ENCODE measurements around the gene MYBPC2. TPM values are rescaled to one million over a fixed set of nuclear protein-coding genes. Genes with fewer than 3 reads are reported as not detected.

MYBPC2 gene
- total and polyA plus RNA-seq, 2 donors (not counting 3 experiments of a cell fraction or from before 2014, with no cell fraction given), result 0.03 TPM; not detected in 1

- no peak overlapping the region for H3K27ac ChIP-seq (ENCODE audit: insufficient read depth, low read depth, low read length)
- CTCF ChIA-PET, result no interaction called here
- DNase-seq (ENCODE audit: low read depth, low spot score) (no peak), FAIRE-seq (no peak)
- no peaks in the 10 kb centered on the region for H3K4me1 ChIP-seq (ENCODE audit: control insufficient read depth, extremely low read depth, insufficient read depth, low read length)
- no peaks in the 10 kb centered on the region for H3K79me2 ChIP-seq (ENCODE audit: control insufficient read depth, insufficient read depth, low read length)
- TF ChIP-seq GATA2 (IDR thresholded peaks at IDR 0.05; ENCODE audit: insufficient read depth, insufficient read length, low read depth, low read length) (no peak), MAX (IDR thresholded peaks at IDR 0.05; ENCODE audit: insufficient read depth, insufficient read length) (no peak), FOS (IDR thresholded peaks at IDR 0.05; ENCODE audit: borderline replicate concordance, insufficient read depth, low read length) (no peak), CTCF (IDR thresholded peaks at IDR 0.05; ENCODE audit: extremely low read depth in 1 of 2, insufficient read depth in 1 of 2, low read depth in 1 of 2, low read length in 2 of 2) (no peak), MYC (IDR thresholded peaks at IDR 0.05; ENCODE audit: low read depth, low read length) (no peak), POLR2A (IDR thresholded peaks at IDR 0.05; ENCODE audit: low read depth, low read length) (no peak), POLR2AphosphoS5 (IDR thresholded peaks at IDR 0.05; ENCODE audit: insufficient read depth, low read depth, low read length) (no peak), EZH2 (IDR thresholded peaks at IDR 0.05; ENCODE audit: borderline replicate concordance, low read depth, low read length, severe bottlenecking) (no peak), JUN (IDR thresholded peaks at IDR 0.05; ENCODE audit: borderline replicate concordance, insufficient read depth, insufficient read length, low read depth) (no peak)
- H3K9ac ChIP-seq (replicated peaks; ENCODE audit: extremely low read depth, insufficient read depth, low read length), result no peak overlapping the region
- H3K9me1 ChIP-seq (replicated peaks; ENCODE audit: control insufficient read depth, extremely low read depth, insufficient read depth, low read length), result no peaks in the 10 kb centered on the region
- no peak overlapping the region for H3K4me2 ChIP-seq (ENCODE audit: insufficient read depth, low read length)
- H2AFZ ChIP-seq (ENCODE audit: low read depth, low read length), result no peak overlapping the region
- no peaks in the 10 kb centered on the region for H3K9me3 ChIP-seq (replicated peaks; ENCODE audit: control insufficient read depth, insufficient read depth, low read length)
- H4K20me1 ChIP-seq (replicated peaks; ENCODE audit: control insufficient read depth, extremely low read depth, insufficient read depth, low read length), result no peaks in the 10 kb centered on the region
- BruUV-seq (replicated peaks), result no TSS peak
- POLR2A ChIA-PET, result no interaction called here
- intact Hi-C loops (cut with micrococcal nuclease), result no loop called here
- no peaks in the 10 kb centered on the region for H3K27me3 ChIP-seq (ENCODE audit: control insufficient read depth in 2 of 2, insufficient read depth in 2 of 2, low read length in 2 of 2)
- H3K36me3 ChIP-seq (ENCODE audit: control insufficient read depth in 2 of 2, extremely low read depth in 1 of 2, insufficient read depth in 2 of 2, low read length in 2 of 2), result peaks cover 0 to 2% of the 10 kb centered on the region in 2 experiments
- H3K4me3 ChIP-seq (replicated peaks in 1 of 3; ENCODE audit: insufficient read depth in 1 of 3, low read depth in 1 of 3, low read length in 3 of 3), result no peak overlapping the region
- dilution Hi-C loops (cut with MboI; ENCODE audit: extremely low pct_ligation_motif_present, low sequenced_read_pairs), result no loop called here
These were observed 26.4 kb upstream of the MYBPC2 start for GRCh38 chr19:50406156-50406820.
